Stimulated activated naive CD8-positive, alpha-beta T cell treated with anti-CD3 and anti-CD28 coated beads, Interleukin-15, Interleukin-2, amounts not matched to agents 100 ng/mL and 50 ng/mL, for 24 hours (primary cell): ENCODE data around the gene BCAS1.

ENCODE experiments used
- H3K27ac Mint-ChIP-seq: one replicate; pipeline ENCODE4 v1.8.0; 2021; ENCODE audit warnings: mild to moderate bottlenecking, mixed read lengths
- H3K27me3 Mint-ChIP-seq: one replicate; pipeline ENCODE4 v1.8.0; 2021; ENCODE audit warnings: mixed read lengths
- H3K36me3 Mint-ChIP-seq: one replicate; pipeline ENCODE4 v1.8.0; 2021; ENCODE audit warnings: low read depth, mixed read lengths
- H3K4me1 Mint-ChIP-seq: one replicate; pipeline ENCODE4 v1.8.0; 2021; ENCODE audit warnings: low read depth, mixed read lengths
- H3K4me3 Mint-ChIP-seq: one replicate; pipeline ENCODE4 v1.8.0; 2021; ENCODE audit warnings: mild to moderate bottlenecking, mixed read lengths
- H3K9me3 Mint-ChIP-seq: one replicate; pipeline ENCODE4 v1.8.0; 2021; ENCODE audit warnings: mixed read lengths

BCAS1 gene, protein sequence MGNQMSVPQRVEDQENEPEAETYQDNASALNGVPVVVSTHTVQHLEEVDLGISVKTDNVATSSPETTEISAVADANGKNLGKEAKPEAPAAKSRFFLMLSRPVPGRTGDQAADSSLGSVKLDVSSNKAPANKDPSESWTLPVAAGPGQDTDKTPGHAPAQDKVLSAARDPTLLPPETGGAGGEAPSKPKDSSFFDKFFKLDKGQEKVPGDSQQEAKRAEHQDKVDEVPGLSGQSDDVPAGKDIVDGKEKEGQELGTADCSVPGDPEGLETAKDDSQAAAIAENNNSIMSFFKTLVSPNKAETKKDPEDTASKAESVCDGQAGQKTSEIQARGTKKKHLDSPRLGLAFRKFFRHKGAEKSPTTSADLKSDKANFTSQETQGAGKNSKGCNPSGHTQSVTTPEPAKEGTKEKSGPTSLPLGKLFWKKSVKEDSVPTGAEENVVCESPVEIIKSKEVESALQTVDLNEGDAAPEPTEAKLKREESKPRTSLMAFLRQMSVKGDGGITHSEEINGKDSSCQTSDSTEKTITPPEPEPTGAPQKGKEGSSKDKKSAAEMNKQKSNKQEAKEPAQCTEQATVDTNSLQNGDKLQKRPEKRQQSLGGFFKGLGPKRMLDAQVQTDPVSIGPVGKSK

DNA sequence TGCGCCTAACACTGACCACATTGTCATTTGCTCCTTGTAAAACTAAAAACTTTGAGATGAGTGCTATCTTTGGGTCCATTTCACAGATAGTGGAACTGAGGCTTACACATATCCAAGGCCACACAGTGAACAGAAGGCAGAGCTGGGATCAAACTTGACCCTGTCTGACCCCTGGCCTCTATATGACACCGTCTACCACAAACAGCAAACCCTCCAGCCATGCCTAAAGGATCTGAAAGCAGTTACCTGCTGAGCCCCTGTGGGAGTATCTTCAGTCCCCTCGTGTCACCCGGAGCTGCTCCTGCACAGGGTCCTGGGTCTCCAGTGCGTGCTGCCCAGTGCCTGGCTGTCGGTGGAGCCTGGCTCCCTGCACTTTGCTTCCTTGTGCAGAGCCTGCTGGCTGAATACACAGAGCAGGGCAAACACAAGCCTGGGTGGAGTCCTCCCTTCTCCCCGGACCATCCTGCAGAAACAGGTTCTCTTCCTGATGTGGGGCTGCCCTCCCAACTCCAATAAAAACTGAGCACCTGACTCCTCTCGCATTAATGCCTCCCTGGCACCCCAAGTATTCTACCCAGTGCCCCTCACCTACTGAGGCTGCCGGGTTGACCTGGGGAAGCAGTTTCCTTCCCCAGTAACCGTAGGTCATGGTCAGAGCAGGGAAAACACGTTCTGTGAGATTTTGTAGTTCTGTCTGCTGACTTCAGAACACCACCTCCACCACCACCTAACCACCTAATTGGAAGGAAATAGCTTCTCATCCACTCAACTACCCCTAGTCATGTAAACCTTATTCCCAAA, at the start of gene BCAS1:
TSS of gene BCAS1 (minus strand) at position 408 of the 801 bp plus-strand sequence. CDS start 11,876 bp downstream, outside the sequence.
- no peaks in the 10 kb centered on the region for H3K27me3 Mint-ChIP-seq
- H3K27ac Mint-ChIP-seq: no peak within 1 kb of the TSS
- peaks cover 6% of the 10 kb centered on the region for H3K4me1 Mint-ChIP-seq
- no peak within 1 kb of the TSS for H3K4me3 Mint-ChIP-seq
- no peaks in the 10 kb centered on the region for H3K9me3 Mint-ChIP-seq
- no peaks in the 10 kb centered on the region for H3K36me3 Mint-ChIP-seq

DNA sequence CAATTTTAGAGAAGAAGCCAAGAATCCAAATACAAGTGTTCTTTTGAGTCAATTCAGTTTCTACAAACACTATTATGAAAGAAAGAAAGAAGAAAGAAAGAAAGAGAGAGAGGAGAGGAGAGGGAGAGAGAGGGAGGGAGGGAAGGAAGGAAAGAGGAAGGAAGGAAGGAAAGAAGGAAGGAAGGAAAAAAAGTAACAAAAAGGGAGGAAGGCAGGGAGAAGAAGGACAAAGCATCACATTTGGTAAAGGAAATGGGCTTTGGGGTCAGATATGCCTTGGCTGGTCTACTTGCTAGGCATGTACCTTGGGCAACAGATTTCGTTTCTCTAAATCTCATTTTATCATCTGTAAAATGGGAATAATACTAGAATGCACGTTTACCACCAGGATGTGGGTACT, 49.4 kb upstream of the BCAS1 start:
- Mint-ChIP-seq H3K4me3 (no peak overlapping the region), H3K4me1 (no peaks in the 10 kb centered on the region), H3K36me3 (no peaks in the 10 kb centered on the region), H3K27ac (no peak overlapping the region), H3K9me3 (no peaks in the 10 kb centered on the region), H3K27me3 (no peaks in the 10 kb centered on the region)

DNA sequence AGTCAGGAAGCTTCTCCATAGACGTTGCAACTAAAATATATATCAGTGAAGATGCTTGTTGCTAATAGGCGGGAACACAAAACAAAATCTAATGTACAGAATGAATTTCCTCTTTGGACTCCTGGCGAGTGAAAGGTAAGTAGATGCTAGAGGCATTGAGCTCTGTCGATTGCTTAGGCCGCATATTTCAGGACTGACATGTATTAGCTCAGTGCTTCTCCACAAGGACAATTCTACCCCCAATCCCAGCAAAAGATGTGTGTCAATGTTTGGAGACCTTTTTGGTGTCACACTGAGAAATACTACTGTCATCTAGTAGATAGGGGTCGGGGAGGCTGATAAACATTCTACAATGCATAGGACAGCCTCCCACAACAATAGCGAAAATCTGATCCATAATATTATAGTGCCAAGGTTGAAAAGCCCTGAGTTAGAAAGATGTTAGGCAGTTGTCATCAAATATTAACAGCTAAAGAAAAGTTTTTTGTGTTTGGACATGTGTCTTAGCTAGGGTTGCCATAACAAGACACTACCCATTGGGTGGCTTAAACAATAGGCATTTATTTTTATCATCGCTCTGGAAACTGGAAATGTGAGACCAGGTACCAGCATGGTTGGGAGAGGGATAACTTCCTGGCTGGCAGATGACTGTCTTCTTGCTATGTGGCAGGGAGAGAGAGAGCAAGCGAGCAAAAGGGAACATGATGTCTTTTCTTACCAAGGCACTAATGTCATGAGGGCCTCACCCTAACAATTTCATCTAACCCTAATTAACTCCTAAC, 48.0 kb upstream of the BCAS1 start:
- Mint-ChIP-seq H3K4me1 (no peaks in the 10 kb centered on the region), H3K9me3 (no peaks in the 10 kb centered on the region), H3K27ac (no peak overlapping the region), H3K27me3 (peaks cover 4% of the 10 kb centered on the region), H3K4me3 (no peak overlapping the region), H3K36me3 (no peaks in the 10 kb centered on the region)

- no peak overlapping the region for H3K27ac Mint-ChIP-seq
- peaks cover 4% of the 10 kb centered on the region for H3K27me3 Mint-ChIP-seq
- no peaks in the 10 kb centered on the region for H3K4me1 Mint-ChIP-seq
- H3K4me3 Mint-ChIP-seq: no peak overlapping the region
- no peaks in the 10 kb centered on the region for H3K36me3 Mint-ChIP-seq
- H3K9me3 Mint-ChIP-seq: no peaks in the 10 kb centered on the region
Measured at GRCh38 chr20:54116550-54117235, 46.3 kb upstream of the BCAS1 start.

- no peaks in the 10 kb centered on the region for H3K36me3 Mint-ChIP-seq
- H3K4me1 Mint-ChIP-seq: no peaks in the 10 kb centered on the region
- H3K27me3 Mint-ChIP-seq: peaks cover 4% of the 10 kb centered on the region
- H3K27ac Mint-ChIP-seq: no peak overlapping the region
- H3K4me3 Mint-ChIP-seq: no peak overlapping the region
- H3K9me3 Mint-ChIP-seq: no peaks in the 10 kb centered on the region
Measured at GRCh38 chr20:54115172-54115854, 44.9 kb upstream of the BCAS1 start.

GRCh38 chr20:54114109-54114508, 43.7 kb upstream of the BCAS1 start:
- H3K27me3 Mint-ChIP-seq: peaks cover 4% of the 10 kb centered on the region
- no peaks in the 10 kb centered on the region for H3K4me1 Mint-ChIP-seq
- H3K36me3 Mint-ChIP-seq: no peaks in the 10 kb centered on the region
- no peak overlapping the region for H3K27ac Mint-ChIP-seq
- H3K9me3 Mint-ChIP-seq: no peaks in the 10 kb centered on the region
- no peak overlapping the region for H3K4me3 Mint-ChIP-seq

DNA sequence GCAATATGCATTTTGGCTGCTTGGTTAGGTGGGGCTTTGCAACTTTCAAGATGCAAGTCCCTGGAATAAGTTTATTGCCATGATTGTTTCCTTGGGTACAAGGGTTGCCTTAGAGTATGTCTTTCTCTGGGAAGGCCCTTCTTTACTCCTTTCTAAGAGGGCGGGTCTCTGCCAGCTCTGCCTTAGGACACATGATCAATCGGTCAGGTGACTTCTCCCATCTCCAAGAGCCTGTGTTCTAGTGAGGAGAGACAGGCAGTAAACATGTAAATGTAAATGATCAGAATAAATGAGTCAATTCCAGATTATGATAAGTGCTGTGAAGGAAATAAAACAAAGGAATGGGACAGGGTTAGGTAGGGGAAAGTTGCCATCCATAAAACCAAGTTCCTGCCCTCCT, 43.2 kb upstream of the BCAS1 start:
- no peaks in the 10 kb centered on the region for H3K4me1 Mint-ChIP-seq
- H3K36me3 Mint-ChIP-seq: no peaks in the 10 kb centered on the region
- no peaks in the 10 kb centered on the region for H3K9me3 Mint-ChIP-seq
- peaks cover 4% of the 10 kb centered on the region for H3K27me3 Mint-ChIP-seq
- no peak overlapping the region for H3K4me3 Mint-ChIP-seq
- H3K27ac Mint-ChIP-seq: no peak overlapping the region

- Mint-ChIP-seq H3K4me1 (no peaks in the 10 kb centered on the region), H3K27ac (no peak overlapping the region), H3K36me3 (no peaks in the 10 kb centered on the region), H3K4me3 (no peak overlapping the region), H3K9me3 (no peaks in the 10 kb centered on the region), H3K27me3 (peaks cover 4% of the 10 kb centered on the region)
Measured at GRCh38 chr20:54112221-54112884, 42.0 kb upstream of the BCAS1 start.

GRCh38 chr20:54111460-54111859, 41.1 kb upstream of the BCAS1 start:
- no peak overlapping the region for H3K4me3 Mint-ChIP-seq
- H3K36me3 Mint-ChIP-seq: no peaks in the 10 kb centered on the region
- H3K27ac Mint-ChIP-seq: no peak overlapping the region

GRCh38 chr20:54110457-54110856, 40.1 kb upstream of the BCAS1 start:
- H3K9me3 Mint-ChIP-seq: no peaks in the 10 kb centered on the region
- no peaks in the 10 kb centered on the region for H3K4me1 Mint-ChIP-seq
- peaks cover 4% of the 10 kb centered on the region for H3K27me3 Mint-ChIP-seq
- H3K36me3 Mint-ChIP-seq: no peaks in the 10 kb centered on the region
- no peak overlapping the region for H3K27ac Mint-ChIP-seq
- H3K4me3 Mint-ChIP-seq: no peak overlapping the region

More at GRCh38 chr20:54111460-54111859, 41.1 kb upstream of the BCAS1 start:
- H3K4me1 Mint-ChIP-seq: no peaks in the 10 kb centered on the region
- peaks cover 4% of the 10 kb centered on the region for H3K27me3 Mint-ChIP-seq
- H3K9me3 Mint-ChIP-seq: no peaks in the 10 kb centered on the region

DNA sequence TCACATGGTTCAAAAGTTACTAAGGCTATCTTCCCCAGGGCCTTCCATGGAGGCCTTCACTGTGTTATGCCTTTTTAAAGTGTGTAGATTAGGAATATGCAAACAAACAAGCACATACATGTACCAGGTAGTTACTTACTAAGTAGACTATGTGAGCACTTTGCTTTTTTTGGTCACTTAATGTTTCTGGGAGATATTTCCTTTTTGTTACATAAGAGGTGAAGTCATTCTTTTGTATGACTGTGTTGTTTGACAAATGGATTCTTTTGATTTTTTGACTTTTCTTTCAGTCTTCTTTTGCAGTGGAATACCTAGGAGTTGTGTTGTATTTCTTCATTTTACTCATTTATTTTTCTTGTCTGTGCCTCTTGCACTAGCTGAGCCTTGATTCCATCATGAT, 39.6 kb upstream of the BCAS1 start:
- H3K4me3 Mint-ChIP-seq: no peak overlapping the region
- no peaks in the 10 kb centered on the region for H3K9me3 Mint-ChIP-seq
- H3K27ac Mint-ChIP-seq: no peak overlapping the region
- peaks cover 4% of the 10 kb centered on the region for H3K27me3 Mint-ChIP-seq
- no peaks in the 10 kb centered on the region for H3K36me3 Mint-ChIP-seq
- H3K4me1 Mint-ChIP-seq: no peaks in the 10 kb centered on the region

- Mint-ChIP-seq H3K4me1 (no peaks in the 10 kb centered on the region), H3K4me3 (no peak overlapping the region), H3K27me3 (no peaks in the 10 kb centered on the region), H3K9me3 (no peaks in the 10 kb centered on the region), H3K36me3 (no peaks in the 10 kb centered on the region), H3K27ac (no peak overlapping the region)
Measured at GRCh38 chr20:54108817-54109216, 38.4 kb upstream of the BCAS1 start.

- Mint-ChIP-seq H3K27ac (no peak overlapping the region), H3K36me3 (no peaks in the 10 kb centered on the region), H3K27me3 (no peaks in the 10 kb centered on the region), H3K4me3 (no peak overlapping the region), H3K9me3 (no peaks in the 10 kb centered on the region), H3K4me1 (no peaks in the 10 kb centered on the region)
Measured at GRCh38 chr20:54108326-54108642, 37.9 kb upstream of the BCAS1 start.
